ENCODE results near the gene GPC6. TPM values are rescaled to one million over a fixed set of nuclear protein-coding genes. Genes with fewer than 3 reads are reported as not detected.
"Not testable (repeated sequence)": the region's sequence is repeated elsewhere in the genome, so short reads cannot be mapped to it uniquely, and the experiment has no call there.

The GPC6 gene
- total RNA-seq, 1 donor from 2014 or later = not detected

GRCh38 chr13:93422980-93423543, 196.5 kb downstream of the GPC6 start:
- intact Hi-C loops (cut with micrococcal nuclease) = no loop called here

- intact Hi-C loops (cut with micrococcal nuclease) = no loop called here
Observed at GRCh38 chr13:93425411-93425810, 198.8 kb downstream of the GPC6 start.

- intact Hi-C loops (cut with micrococcal nuclease) = no loop called here
Observed at GRCh38 chr13:93430381-93430780, 203.8 kb downstream of the GPC6 start.

GRCh38 chr13:93435651-93436050, 209.0 kb downstream of the GPC6 start:
- intact Hi-C loops (cut with micrococcal nuclease) = no loop called here

- intact Hi-C loops (cut with micrococcal nuclease) = no loop called here
Observed at GRCh38 chr13:93437081-93437480, 210.5 kb downstream of the GPC6 start.

- intact Hi-C loops (cut with micrococcal nuclease) = no loop called here
Observed at GRCh38 chr13:93446238-93446637, 219.6 kb downstream of the GPC6 start.

- intact Hi-C loops (cut with micrococcal nuclease) = no loop called here
Observed at GRCh38 chr13:93450191-93450621, 223.6 kb downstream of the GPC6 start.

- intact Hi-C loops (cut with micrococcal nuclease) = no loop called here
Observed at GRCh38 chr13:93450761-93451160, 224.2 kb downstream of the GPC6 start.

GRCh38 chr13:93454676-93455235, 228.1 kb downstream of the GPC6 start:
- intact Hi-C loops (cut with micrococcal nuclease) = not testable (repeated sequence)

GRCh38 chr13:93455861-93456260, 229.3 kb downstream of the GPC6 start:
- intact Hi-C loops (cut with micrococcal nuclease) = no loop called here

- intact Hi-C loops (cut with micrococcal nuclease) = no loop called here
Observed at GRCh38 chr13:93460005-93460404, 233.4 kb downstream of the GPC6 start.

GRCh38 chr13:93462151-93462550, 235.5 kb downstream of the GPC6 start:
- intact Hi-C loops (cut with micrococcal nuclease) = no loop called here

- intact Hi-C loops (cut with micrococcal nuclease) = no loop called here
Observed at GRCh38 chr13:93466502-93467036, 240.0 kb downstream of the GPC6 start.

- intact Hi-C loops (cut with micrococcal nuclease) = no loop called here
Observed at GRCh38 chr13:93467175-93467574, 240.6 kb downstream of the GPC6 start.

GRCh38 chr13:93468433-93468832, 241.8 kb downstream of the GPC6 start:
- intact Hi-C loops (cut with micrococcal nuclease) = no loop called here

GRCh38 chr13:93472296-93472695, 245.7 kb downstream of the GPC6 start:
- intact Hi-C loops (cut with micrococcal nuclease) = no loop called here

- intact Hi-C loops (cut with micrococcal nuclease) = no loop called here
Observed at GRCh38 chr13:93472814-93473296, 246.2 kb downstream of the GPC6 start.

- intact Hi-C loops (cut with micrococcal nuclease) = no loop called here
Observed at GRCh38 chr13:93473441-93474270, 247.0 kb downstream of the GPC6 start.

- intact Hi-C loops (cut with micrococcal nuclease) = no loop called here
Observed at GRCh38 chr13:93476175-93476574, 249.6 kb downstream of the GPC6 start.

GRCh38 chr13:93477238-93477637, 250.6 kb downstream of the GPC6 start:
- intact Hi-C loops (cut with micrococcal nuclease) = no loop called here

GRCh38 chr13:93480553-93481106, 254.0 kb downstream of the GPC6 start:
- intact Hi-C loops (cut with micrococcal nuclease) = no loop called here

- intact Hi-C loops (cut with micrococcal nuclease) = not testable (repeated sequence)
Observed at GRCh38 chr13:93496117-93496516, 269.5 kb downstream of the GPC6 start.
